HG02943 (cell line): ENCODE data around the gene NME8.
A peak's percentile ranks its signal among the peaks of the same experiment; 100 is the strongest.
"Not testable (repeated sequence)": the region's sequence is repeated elsewhere in the genome, so short reads cannot be mapped to it uniquely, and the experiment has no call there.

Experiments
- ATAC-seq: cut with Tn5 transposase; IDR thresholded peaks from one replicate; pipeline ENCODE4 v1.9.1; 2021; ENCODE audit warnings: mild to moderate bottlenecking, low read depth, moderate library complexity; ENCODE audit not compliant: unreplicated experiment

NME8 gene, protein sequence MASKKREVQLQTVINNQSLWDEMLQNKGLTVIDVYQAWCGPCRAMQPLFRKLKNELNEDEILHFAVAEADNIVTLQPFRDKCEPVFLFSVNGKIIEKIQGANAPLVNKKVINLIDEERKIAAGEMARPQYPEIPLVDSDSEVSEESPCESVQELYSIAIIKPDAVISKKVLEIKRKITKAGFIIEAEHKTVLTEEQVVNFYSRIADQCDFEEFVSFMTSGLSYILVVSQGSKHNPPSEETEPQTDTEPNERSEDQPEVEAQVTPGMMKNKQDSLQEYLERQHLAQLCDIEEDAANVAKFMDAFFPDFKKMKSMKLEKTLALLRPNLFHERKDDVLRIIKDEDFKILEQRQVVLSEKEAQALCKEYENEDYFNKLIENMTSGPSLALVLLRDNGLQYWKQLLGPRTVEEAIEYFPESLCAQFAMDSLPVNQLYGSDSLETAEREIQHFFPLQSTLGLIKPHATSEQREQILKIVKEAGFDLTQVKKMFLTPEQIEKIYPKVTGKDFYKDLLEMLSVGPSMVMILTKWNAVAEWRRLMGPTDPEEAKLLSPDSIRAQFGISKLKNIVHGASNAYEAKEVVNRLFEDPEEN

DNA sequence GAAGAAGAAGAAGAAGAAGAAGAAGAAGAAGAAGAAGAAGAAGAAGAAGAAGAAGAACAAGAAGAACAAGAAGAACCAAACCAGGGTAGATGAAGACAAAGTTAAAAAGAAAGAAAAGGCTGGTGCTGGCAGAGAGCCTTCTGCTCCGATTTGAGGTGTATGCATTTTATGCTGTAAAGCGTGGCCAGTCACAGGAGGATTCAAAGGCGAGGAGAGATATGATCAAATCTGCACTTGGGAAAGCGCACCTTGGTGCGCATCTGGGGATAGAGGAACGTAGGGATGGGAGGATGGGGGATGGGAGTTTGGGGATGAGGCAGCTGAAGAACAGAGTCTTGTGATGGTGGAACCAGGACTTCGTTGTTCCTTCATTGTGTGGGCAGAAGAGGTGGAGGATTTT is at the start of gene NME8:
Gene NME8 (plus strand): TSS at position 301 of the 400 bp plus-strand sequence. CDS start 1,670 bp downstream, outside the sequence.
- no peak for ATAC-seq

DNA sequence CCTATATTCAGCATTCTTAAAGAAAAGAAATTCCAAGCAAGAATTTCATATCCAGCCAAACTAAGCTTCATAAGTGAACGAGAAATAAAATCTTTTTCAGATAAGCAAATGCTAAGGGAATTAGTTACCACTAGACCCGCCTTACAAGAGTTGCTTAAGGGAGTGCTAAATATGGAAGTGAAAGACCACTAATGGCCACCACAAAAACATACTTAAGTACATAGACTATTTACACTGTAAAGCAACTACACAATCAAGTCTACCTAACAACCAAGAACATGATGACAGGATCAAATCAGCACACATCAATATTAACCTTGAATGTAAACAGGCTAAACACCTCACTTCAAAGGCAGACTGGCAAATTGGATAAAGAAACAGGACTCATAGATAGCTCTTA is 42.2 kb upstream of the NME8 start:
- no peak for ATAC-seq

DNA sequence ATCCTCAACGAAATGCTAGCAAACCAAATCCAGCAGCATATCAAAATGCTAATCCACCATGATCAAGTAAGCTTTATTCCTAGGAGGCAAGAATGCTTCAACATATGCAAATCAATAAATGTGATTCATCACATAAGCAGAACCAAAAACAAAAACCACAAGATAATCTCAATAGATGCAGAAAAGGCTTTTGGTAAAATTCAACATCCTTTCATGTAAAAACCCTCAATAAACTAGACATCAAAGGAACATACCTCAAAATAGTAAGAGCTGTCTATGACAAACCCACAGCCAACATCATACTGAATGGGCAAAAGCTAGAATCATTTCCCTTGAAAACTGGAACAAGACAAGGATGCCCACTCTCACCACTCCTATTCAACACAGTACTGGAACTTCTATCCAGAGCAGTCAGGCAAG is 36.2 kb upstream of the NME8 start:
- ATAC-seq = not testable (repeated sequence)

DNA sequence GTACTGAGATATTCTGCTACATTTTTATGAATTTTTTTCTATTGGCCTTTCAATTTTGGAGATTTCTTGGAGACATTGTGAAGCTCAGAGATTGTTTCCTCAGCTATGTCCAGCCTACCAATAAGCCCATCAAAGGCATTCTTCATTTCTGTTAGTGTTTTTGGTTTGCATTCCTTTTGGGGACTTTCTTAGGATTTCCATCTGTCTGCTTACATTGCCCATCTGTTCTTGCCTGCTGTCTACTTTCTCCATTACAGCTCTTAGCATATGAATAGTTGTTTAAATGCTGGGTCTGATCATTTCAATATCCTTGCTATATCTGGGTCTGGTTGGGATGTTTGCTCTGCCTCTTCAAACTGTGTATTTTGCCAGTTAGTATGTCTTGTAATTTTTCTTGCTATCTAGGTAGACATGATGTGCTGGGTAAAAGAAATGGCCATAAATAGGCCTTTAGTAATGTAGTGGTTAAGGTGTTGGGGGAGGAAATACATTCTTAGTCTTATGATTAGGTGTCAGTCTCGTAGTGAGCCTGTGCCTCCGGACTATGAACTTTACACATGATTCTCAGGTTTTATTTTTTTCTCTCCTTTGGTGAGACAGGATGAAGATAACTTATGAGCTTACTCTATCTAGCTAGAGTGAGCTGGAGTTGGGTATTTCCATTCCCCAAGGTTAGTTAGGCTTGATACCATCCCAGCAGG is 32.6 kb upstream of the NME8 start:
- ATAC-seq = peak; percentile 61

DNA sequence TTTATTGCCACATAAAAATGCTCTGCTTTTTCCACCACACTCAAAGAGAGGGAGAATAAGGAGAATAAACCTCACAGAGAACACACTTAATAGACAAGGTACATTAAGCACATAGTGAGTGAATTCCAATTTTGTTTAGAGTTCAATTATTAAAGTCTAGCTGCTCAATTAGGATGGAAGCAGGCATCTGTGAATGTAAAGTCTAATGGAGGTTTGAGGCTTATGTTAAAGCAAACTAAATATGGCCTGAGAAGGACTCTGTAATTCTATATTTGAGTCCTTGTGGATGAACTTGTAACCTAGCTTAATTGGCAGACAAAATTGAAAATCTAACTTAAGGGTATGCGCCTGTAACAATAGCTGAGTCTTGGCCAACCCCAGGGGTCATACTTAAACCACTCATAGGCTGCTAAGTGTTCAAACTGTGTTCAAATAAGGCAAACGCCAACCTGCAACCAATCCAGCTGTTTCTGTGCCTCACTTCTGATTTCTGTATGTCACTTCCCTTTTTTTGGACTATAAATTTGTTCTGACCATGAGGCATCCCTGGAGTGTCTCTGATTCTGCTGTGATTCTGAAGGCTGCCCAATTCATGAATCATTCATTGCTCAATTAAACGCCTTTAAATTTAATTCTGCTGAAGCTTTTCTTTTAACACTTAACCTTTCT is 31.3 kb upstream of the NME8 start:
- ATAC-seq = no peak

DNA sequence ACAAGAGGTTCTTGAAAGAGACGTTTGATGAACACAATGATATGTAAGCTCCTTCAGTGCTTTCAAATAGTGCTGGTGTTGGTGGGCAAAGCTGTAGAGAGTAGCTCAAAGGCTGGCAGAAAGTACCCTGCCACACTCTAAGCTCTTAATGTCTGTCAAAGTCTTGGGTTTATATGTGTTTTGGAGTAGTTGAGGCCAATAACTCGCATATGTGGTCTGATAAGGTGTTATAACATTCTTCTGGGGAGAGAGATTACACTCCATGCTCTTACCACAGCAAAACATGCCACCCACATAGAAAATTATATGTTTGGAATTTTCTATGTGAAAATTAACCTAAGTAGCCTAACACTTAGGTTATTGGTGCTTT is 30.8 kb upstream of the NME8 start:
- no peak for ATAC-seq

DNA sequence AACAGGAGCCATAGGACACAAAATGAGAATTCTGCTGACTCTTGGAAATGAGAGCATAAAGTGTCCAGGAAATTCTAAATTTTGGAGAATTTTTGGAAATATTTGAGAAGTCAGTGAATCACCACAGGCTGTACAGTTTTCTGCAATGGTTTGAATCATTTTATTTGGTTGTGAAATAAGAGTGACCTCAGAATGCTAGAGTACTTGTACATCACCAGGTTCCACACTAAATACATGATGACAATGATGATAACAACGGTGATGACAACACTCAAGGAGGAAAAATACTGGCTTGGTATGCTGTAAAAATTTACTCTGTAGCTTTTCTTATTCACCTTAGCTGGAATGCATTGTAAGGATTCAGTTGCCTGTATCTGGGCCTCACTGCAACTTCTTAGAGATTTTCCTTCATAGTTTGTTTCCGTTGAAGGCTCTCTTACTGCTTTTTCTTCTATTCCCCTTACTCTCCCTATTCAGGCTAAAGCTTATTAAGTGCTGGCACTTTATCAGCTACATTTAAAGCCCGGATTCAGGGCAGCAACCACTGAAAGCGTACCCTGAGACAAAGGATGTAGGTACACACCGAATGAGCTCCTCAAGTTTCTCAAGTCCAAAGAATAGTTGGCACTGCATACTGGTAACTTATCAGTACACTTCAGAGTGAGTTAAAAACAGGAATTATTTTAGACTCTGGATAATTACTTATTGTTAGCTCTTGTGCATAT is 30.2 kb upstream of the NME8 start:
- ATAC-seq = no peak

DNA sequence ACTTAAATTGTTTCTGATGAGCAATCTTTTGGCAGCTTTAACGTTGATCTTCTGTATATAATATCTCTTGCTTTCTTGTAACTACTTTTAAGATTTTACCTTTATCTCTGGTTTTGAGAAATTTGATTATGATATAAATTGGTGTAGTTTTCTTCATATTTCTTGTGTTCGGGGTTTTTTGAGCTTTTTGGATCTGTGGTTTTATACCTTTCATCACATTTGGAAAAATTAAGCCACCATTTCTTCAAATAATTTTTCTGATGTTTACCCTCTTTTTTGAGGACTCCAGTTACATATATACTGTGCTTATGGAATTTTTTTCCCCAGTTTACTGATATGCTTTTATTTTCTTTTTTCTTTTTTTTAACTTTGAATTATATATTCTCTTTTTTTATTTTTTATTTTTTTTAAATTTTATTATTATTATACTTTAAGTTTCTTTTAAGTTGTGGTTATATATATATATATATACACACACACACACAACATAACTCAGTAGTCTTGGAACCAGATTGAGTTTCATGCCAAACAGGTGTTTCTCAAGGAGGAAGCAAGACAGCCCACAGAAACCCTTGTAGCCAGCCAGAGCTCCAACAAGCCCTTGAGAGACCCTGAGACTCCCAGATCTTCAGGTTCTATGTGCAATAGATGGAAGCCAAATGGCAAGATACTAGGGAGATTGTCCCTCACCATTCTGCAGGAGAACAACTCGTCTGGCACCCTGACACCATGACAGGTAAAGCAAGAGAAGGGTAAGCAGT is 27.5 kb upstream of the NME8 start:
- peak; percentile 64 for ATAC-seq

DNA sequence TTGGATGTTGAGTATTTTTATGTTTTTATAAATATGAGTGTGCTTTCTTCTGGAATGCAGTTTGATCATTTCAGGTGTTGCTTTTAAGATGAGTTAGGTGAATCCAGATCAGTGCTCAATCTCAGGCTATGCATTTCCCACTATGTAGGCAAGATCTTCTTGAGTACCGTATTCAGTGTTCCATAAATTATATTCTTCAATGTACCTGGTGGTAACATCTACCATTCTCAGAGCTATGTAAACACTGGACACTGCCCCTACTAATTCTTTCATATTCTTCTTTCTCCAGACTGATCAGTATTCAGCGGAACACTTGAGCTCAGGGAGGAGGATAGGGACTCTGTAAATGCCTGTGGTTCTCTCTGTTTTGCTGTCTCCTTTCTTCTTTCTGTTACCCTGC is 25.5 kb upstream of the NME8 start:
- ATAC-seq = no peak

DNA sequence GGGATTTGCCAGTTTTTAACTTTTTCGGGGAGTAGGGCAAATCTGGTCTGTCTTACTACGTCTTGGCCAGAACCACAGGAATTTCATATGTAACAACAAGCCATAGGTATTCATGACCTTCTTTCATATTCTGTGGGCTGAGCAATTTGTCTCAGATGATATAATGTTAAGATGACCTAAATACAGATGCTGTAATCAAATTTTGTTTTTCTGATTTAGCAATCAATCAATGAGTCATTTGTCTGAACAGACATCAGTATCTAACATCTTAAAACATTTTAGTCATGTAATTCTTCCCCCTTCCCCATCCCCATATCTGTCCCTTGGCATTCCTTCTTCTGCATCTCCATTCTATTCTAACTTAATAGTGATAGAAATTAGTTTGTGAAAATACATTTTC is 24.8 kb upstream of the NME8 start:
- ATAC-seq = no peak

DNA sequence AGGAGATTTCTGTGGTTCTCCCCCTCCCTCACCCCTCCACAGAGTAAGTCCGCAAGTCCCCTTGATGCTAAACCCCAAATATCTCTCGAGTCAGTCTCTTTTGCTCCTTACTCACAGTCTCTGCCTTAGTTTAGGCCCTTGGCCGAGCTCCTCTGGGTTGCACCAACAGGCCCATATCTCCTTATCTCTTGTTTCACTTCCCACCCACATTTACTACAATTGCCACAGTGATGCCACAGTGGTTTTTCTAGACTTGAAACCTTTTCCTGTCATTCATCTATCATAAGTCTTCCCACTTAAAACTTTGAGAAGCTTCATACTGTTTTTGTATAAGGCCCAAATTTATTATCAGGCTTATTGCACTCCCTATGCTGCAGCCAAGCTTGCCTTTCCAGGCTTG is 23.4 kb upstream of the NME8 start:
- no peak for ATAC-seq

DNA sequence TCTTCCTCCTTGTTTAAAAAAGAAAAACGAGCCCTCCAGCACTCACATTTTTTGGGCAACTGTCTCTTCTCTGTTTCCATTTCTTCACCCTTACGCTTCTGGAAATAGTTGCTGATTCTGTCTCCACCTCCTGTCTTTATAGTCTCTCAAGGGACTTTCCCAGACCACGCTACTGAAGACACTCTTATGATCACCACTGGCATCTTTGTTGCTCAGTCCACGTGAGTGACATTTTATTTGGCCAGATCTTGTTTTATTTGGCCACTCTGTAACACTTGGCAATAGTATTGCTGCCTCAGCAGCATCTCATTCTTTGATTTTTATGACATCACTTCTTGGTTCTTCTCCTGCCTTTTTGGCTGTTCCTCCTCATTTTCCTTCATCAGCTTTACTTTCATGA is 21.6 kb upstream of the NME8 start:
- no peak for ATAC-seq

DNA sequence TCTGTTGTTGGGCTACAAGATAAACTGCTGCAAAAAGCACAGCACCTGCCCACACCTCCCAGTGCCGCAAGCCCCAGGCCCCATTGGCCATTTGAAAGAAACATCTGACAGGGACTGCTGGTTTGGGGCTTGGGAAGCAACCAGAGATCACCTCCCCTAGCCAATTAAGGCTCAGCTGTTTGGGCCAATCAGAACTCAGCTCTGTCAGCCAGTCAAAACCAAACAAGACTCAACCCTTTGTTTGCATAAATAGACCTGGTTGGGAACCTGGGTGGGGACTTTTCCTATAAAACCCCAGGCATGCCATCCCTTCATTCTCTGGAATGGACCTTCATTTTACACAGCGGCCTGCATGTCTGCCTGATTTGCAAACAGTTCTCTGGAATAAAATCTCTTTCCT is 17.2 kb upstream of the NME8 start:
- no peak for ATAC-seq

DNA sequence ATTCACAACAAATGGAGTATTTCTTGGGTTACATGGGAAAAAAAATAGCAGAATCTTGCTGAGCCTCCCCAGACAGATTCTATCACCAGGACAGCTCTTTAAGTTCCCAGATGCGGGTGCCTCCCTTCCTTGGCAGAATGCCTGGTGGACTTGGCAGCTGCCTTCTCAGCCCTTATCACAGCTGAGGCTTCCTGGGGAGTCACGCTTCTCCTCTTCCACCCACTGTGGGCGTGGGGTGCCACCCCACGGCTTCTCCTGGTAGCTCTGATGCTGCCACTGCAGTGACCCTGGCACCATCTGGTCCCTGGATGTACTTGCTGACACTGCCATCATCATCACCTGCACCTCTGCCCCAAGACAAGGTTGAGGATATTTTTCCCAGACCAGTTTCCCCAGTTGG is 16.2 kb upstream of the NME8 start:
- peak; percentile 88 for ATAC-seq

DNA sequence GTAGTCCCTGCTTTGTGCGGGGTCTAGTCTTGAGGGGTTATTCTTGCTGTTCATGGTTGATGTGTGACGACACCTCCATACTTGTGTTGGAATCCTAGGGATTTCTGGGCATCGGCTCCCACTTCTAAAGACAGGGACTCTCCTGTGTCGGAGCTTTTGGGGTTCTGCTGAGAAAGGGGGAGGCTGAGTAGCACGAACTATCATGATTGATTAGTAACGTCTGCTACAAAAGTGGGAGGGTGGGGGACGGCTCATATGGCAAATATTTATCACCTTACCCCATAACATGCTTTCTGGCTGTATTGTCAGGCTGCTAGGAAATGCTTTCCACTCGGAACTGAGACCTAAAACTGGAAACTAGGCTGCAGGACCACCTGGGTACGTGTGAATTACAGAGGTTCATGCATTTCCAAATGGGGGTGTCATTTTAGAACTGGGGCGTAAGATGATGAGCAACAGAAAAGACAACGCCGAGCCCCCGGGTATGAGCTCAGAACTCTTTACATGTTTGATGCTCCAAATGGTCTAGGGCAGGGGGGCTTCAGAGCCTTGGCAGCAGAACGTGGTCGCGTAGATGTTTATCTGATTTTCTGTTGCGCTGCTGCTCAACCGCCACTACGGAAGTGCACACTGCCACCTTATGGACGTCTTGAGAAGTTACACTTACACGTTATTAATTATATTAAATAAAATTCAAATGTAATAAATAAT is 15.1 kb upstream of the NME8 start:
- ATAC-seq = no peak

DNA sequence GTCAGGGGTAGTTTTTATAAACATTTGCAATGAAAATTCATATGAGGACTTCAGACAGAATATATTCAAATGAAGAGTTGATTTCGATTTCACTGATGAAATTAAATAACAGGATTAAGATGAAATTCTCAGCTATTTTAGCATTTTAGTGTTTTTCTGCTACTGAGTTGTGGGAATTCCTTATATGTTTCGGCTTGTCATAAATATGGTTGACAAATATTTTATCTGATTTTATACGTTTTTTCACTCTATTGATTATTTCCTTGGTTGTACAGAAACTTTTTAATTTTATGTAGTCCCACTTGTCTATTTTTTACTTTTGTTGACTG is 14.6 kb upstream of the NME8 start:
- ATAC-seq = no peak

DNA sequence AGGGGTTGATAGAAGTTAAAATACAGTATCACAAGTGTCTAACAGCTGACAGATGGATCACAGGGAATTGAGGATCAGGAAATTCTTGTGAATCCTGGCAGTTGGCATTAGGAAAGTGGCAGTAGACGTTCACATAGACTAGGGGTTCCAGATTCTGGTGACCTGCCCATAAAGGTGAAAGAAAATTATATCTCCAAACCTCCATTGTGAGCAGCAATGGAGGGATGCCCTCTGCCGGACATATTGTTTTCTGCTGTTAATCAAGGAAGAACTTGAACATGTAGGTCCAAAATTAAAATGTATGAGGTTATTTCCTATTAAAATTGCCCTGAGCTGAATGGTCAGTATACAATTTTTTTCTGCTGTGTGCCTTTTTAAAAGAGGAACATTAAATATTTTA is 5.1 kb downstream of the NME8 start:
- no peak for ATAC-seq

DNA sequence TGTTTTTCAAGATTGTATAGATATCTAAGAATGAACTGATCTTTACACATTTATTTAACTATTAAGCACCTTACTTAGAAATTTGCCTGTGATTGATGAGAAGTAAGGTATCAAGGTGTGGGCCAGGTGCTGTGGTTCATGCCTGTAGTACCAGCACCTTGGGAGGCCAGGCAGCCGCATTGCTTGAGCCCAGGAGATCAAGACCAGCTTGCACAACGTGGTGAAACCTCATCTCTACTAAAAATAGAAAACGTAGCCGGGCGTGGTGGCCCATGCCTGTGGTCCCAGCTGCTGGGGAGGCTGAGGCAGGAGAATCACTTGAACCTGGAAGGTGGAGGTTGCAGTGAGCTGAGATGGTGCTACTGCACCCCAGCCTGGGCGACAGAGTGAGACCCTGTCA is 33.7 kb downstream of the NME8 start:
- ATAC-seq = no peak

DNA sequence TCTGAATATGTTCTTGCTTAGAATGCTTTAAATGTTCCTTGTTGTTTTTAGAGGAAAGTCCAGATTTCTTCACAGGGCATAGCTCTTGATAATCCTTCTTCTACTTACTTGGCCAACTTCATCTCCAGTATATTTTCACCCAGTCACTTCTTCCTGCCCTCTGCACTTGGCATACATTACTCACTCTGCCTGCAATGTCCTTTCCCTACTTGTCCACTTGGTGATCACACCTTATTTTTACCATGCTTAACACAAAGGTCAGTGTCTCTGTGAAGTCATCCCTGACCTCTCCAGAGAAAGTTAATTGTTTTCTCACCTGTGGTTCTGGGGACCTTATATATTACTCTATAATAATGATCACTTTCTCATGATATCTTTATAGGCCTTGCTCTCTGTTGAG is 45.0 kb downstream of the NME8 start:
- no peak for ATAC-seq
